Urothelium cell line (cell line): ENCODE results near the gene MEIOC.
"Not testable (repeated sequence)": the region's sequence is repeated elsewhere in the genome, so short reads cannot be mapped to it uniquely, and the experiment has no call there.

Experiments
- DNase-seq: peaks from one replicate; pipeline ENCODE4 v3.0.0; 2011; ENCODE audit warnings: low spot score, mixed read lengths
- FAIRE-seq: peaks from 2 replicates; lab custom pipeline; 2011; peaks lifted over from hg19 to GRCh38; lab: Jason Lieb, UNC

The MEIOC gene

GRCh38 chr17:44646280-44646679 lies 10.0 kb upstream of the MEIOC start:
- no peak for DNase-seq

GRCh38 chr17:44647736-44648135 lies 8.5 kb upstream of the MEIOC start:
- FAIRE-seq (no peak), DNase-seq (no peak)

More at GRCh38 chr17:44646280-44646679, 10.0 kb upstream of the MEIOC start:
- FAIRE-seq: no peak

GRCh38 chr17:44648963-44649362 lies 7.3 kb upstream of the MEIOC start:
- DNase-seq (no peak), FAIRE-seq (no peak)

- DNase-seq (no peak), FAIRE-seq (no peak)
These were observed 5.0 kb upstream of the MEIOC start for GRCh38 chr17:44651228-44651627.

- FAIRE-seq: no peak
- DNase-seq: no peak
These were observed 3.5 kb upstream of the MEIOC start for GRCh38 chr17:44652727-44653126.

- no peak for DNase-seq
- FAIRE-seq: no peak
These were observed 2.9 kb upstream of the MEIOC start for GRCh38 chr17:44653384-44653783.

GRCh38 chr17:44653954-44654353 lies 2.3 kb upstream of the MEIOC start:
- DNase-seq: no peak
- FAIRE-seq: no peak

- FAIRE-seq (no peak), DNase-seq (no peak)
These were observed 5.6 kb downstream of the MEIOC start for GRCh38 chr17:44661835-44662234.

GRCh38 chr17:44663095-44663494 lies 6.8 kb downstream of the MEIOC start:
- DNase-seq (no peak), FAIRE-seq (no peak)

GRCh38 chr17:44664867-44665266 lies 8.6 kb downstream of the MEIOC start:
- FAIRE-seq: no peak

GRCh38 chr17:44666006-44666405 lies 9.7 kb downstream of the MEIOC start:
- no peak for FAIRE-seq
- DNase-seq: no peak

More at GRCh38 chr17:44664867-44665266, 8.6 kb downstream of the MEIOC start:
- no peak for DNase-seq

GRCh38 chr17:44672479-44673093 lies 16.3 kb downstream of the MEIOC start:
- DNase-seq: no peak

GRCh38 chr17:44673893-44674292 lies 17.6 kb downstream of the MEIOC start:
- FAIRE-seq: no peak

More at GRCh38 chr17:44672479-44673093, 16.3 kb downstream of the MEIOC start:
- FAIRE-seq: no peak

GRCh38 chr17:44677136-44677535 lies 20.9 kb downstream of the MEIOC start:
- DNase-seq: no peak
- FAIRE-seq: no peak

More at GRCh38 chr17:44673893-44674292, 17.6 kb downstream of the MEIOC start:
- no peak for DNase-seq

GRCh38 chr17:44683303-44683702 lies 27.0 kb downstream of the MEIOC start:
- DNase-seq, FAIRE-seq: not testable (repeated sequence)

GRCh38 chr17:44687756-44688155 lies 31.5 kb downstream of the MEIOC start:
- FAIRE-seq: no peak

GRCh38 chr17:44688200-44688599 lies 31.9 kb downstream of the MEIOC start:
- FAIRE-seq (no peak), DNase-seq (no peak)

More at GRCh38 chr17:44687756-44688155, 31.5 kb downstream of the MEIOC start:
- no peak for DNase-seq

- DNase-seq (no peak), FAIRE-seq (no peak)
These were observed 32.6 kb downstream of the MEIOC start for GRCh38 chr17:44688675-44689476.

GRCh38 chr17:44689477-44690217 lies 33.4 kb downstream of the MEIOC start, which contains the start of gene CCDC43:
Gene CCDC43 (minus strand): TSS chr17:44689776. CDS start chr17:44689753, 23 bp downstream.
- peak; percentile 95 for DNase-seq
- FAIRE-seq: peak; percentile 89

- FAIRE-seq: not testable (repeated sequence)
- peak; percentile 30 for DNase-seq
These were observed 34.6 kb downstream of the MEIOC start for GRCh38 chr17:44690746-44691306.

GRCh38 chr17:44693609-44694008 lies 37.3 kb downstream of the MEIOC start:
- no peak for DNase-seq

More at GRCh38 chr17:44693609-44694008, 37.3 kb downstream of the MEIOC start:
- no peak for FAIRE-seq
